Measurements from ENCODE around the gene PRKCE. TPM values are rescaled to one million over a fixed set of nuclear protein-coding genes. Genes with fewer than 3 reads are reported as not detected.

The PRKCE gene
- total RNA-seq, 1 experiment from 2014 or later = 14.8 TPM

DNA sequence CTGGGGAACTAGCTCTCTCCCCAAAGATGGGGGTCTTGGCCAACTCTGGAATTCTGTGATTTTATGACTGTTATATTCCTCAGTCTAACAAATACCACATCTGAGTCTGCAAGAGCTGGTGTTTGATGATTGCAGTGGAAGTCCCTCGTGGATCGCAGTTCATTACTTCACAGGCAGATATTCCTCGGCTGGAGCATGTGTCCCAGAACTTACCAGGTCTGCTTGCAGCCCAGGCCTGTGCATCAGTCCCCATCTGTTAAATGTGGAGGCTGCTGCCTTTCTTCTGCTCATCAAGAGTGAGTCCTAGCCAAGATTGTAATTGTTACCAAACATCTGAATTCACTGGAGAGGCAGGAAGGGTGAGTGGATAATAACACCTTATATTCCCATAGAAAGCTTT, 55.5 kb downstream of the PRKCE start (continued):
- TF ChIP-seq EZH2phosphoT487 (IDR thresholded peaks at IDR 0.05; ENCODE audit: borderline replicate concordance) = no peak
- TF ChIP-seq POLR2AphosphoS5 (IDR thresholded peaks at IDR 0.05; ENCODE audit: low read depth, low read length) = no peak
- TF ChIP-seq POLR2A (IDR thresholded peaks at IDR 0.05; ENCODE audit: borderline replicate concordance, extremely low read depth, insufficient read depth, insufficient read length) = no peak
- no peak for TF ChIP-seq SIN3A (IDR thresholded peaks at IDR 0.05; ENCODE audit: low read depth)
- TF ChIP-seq CEBPB (IDR thresholded peaks at IDR 0.05; ENCODE audit: low read depth) = no peak
- TF ChIP-seq, protein P1, sequence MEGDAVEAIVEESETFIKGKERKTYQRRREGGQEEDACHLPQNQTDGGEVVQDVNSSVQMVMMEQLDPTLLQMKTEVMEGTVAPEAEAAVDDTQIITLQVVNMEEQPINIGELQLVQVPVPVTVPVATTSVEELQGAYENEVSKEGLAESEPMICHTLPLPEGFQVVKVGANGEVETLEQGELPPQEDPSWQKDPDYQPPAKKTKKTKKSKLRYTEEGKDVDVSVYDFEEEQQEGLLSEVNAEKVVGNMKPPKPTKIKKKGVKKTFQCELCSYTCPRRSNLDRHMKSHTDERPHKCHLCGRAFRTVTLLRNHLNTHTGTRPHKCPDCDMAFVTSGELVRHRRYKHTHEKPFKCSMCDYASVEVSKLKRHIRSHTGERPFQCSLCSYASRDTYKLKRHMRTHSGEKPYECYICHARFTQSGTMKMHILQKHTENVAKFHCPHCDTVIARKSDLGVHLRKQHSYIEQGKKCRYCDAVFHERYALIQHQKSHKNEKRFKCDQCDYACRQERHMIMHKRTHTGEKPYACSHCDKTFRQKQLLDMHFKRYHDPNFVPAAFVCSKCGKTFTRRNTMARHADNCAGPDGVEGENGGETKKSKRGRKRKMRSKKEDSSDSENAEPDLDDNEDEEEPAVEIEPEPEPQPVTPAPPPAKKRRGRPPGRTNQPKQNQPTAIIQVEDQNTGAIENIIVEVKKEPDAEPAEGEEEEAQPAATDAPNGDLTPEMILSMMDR (IDR thresholded peaks at IDR 0.05 in 2 of 3, conservative IDR thresholded peaks at IDR 0.05 in 1 of 3; ENCODE audit: borderline replicate concordance in 1 of 3, insufficient read depth in 1 of 3, low read depth in 2 of 3, low read length in 2 of 3) = no peak

DNA sequence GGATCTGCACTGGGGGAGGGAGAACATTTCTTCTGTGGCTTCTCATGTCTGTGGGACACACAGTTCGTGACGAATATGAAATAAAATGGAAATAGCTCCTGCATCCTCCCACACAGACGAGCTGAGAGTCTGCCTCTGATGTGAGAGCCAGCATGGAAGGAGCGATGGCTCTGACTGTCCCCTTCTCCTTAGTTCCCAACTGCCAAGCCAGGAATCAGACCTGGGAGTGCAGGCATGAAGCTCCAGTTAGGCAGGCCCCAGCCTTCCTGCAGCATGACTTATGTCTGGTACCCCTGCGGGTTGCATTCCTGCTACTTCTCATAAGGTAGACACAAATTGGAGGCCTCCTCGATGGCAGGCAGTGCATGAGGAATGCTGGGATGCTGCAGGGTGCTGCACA, 56.2 kb downstream of the PRKCE start:
- Histone ChIP-seq H3K79me2 (ENCODE audit: insufficient read depth, low read length) (no peaks in the 10 kb centered on the region), H3K4me1 (ENCODE audit: control insufficient read depth in 1 of 2, insufficient read depth in 2 of 2, low read length in 2 of 2) (peaks cover 0 to 4% of the 10 kb centered on the region in 2 experiments; a peak in 1 of 4 replicates), H3K27ac (ENCODE audit: low read depth, low read length) (no peak overlapping the region), H3K4me3 (replicated peaks in 1 of 2; ENCODE audit: low read depth in 1 of 2, low read length in 2 of 2) (no peak overlapping the region), H3K9ac (ENCODE audit: low read length) (no peak overlapping the region), H3K4me2 (ENCODE audit: low read length) (no peak overlapping the region), H3K9me2 (ENCODE audit: insufficient read depth) (no peaks in the 10 kb centered on the region), H2AFZ (ENCODE audit: low read depth, low read length, poor library complexity, severe bottlenecking) (no peak overlapping the region), H3K27me3 (ENCODE audit: insufficient read depth, low read length) (no peaks in the 10 kb centered on the region), H3K9me3 (ENCODE audit: control insufficient read depth in 1 of 2, insufficient read depth in 1 of 2, low read depth in 1 of 2, low read length in 2 of 2) (no peaks in the 10 kb centered on the region; a peak in 1 of 4 replicates), H3K36me3 (ENCODE audit: control insufficient read depth in 1 of 2, insufficient read depth in 2 of 2, low read length in 2 of 2) (no peaks in the 10 kb centered on the region), H4K20me1 (ENCODE audit: insufficient read depth) (no peaks in the 10 kb centered on the region)
- DNase-seq (ENCODE audit: low read depth, low spot score) (no peak), ATAC-seq (no peak)
- ChIA-PET CTCF (no interaction called here), POLR2A (no interaction called here), RAD21 (ENCODE audit: low non-redundant PET in 1 of 2, low total read pairs in 2 of 2, uncharacterized antibody in 2 of 2, unreplicated experiment in 2 of 2) (no interaction called here)
- BruUV-seq (replicated peaks) = no TSS peak
- TF ChIP-seq CBX3 (IDR thresholded peaks at IDR 0.05; ENCODE audit: low read depth) (no peak), POLR2AphosphoS5 (IDR thresholded peaks at IDR 0.05; ENCODE audit: low read depth, low read length) (no peak)
- TF ChIP-seq, protein P2, sequence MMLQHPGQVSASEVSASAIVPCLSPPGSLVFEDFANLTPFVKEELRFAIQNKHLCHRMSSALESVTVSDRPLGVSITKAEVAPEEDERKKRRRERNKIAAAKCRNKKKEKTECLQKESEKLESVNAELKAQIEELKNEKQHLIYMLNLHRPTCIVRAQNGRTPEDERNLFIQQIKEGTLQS (IDR thresholded peaks at IDR 0.05) = no peak
- intact Hi-C loops (cut with micrococcal nuclease) = no loop called here
